Measurements from ENCODE around the gene ZNF559.
"Not testable (repeated sequence)": the region's sequence is repeated elsewhere in the genome, so short reads cannot be mapped to it uniquely, and the experiment has no call there.

Gene ZNF559

DNA sequence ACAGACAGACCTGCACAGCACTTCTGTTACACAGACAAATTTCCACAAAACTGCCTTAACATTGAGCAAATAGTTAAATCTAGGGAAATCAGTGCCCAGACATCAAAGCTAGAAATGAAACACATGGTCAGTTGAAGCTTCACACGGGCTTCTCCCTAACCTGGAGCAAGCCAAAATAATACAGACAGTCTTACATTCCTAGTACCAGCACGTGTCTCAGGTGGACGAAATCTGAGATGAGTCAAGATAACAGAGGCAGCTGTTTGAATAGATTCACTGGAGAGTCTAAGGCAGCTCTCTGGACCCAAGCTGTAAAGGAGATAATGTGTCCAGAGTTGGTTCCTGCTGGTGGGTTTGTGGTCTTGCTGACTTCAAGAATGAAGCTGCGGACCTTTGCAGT, 10.2 kb upstream of the ZNF559 start:
- peaks cover 4% of the 10 kb centered on the region for H3K4me1 ChIP-seq
- H4K20me1 ChIP-seq, result no peaks in the 10 kb centered on the region
- H3K36me3 ChIP-seq, result no peaks in the 10 kb centered on the region
- no peak for TF ChIP-seq Cebpa-rat (IDR thresholded peaks at IDR 0.05)
- no peak overlapping the region for H3K4me3 ChIP-seq
- H3K4me2 ChIP-seq, result no peak overlapping the region
- no peak overlapping the region for H3K27ac ChIP-seq
- H3K9ac ChIP-seq, result no peak overlapping the region
- peaks cover 23% of the 10 kb centered on the region for H3K9me3 ChIP-seq
- H3K27me3 ChIP-seq, result no peaks in the 10 kb centered on the region

DNA sequence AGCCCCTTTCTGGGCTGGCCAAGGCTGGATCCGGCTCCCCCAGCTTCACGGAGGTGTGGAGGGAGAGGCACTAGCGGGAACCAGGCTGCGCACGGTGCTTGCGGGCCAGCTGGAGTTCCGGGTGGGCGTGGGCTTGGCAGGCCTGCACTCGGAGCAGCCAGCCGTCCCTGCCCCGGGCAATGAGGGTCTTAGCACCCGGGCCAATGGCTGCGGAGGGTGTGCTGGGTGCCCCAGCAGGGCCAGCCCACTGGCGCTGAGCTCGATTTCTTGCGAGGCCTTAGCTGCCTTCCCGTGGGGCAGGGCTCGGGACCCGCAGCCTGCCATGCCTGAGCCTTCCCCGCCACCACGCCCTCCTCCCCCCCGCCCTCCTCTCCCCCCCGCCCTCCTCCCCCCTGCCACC, 2.6 kb upstream of the ZNF559 start:
- H3K4me1 ChIP-seq, result peaks cover 15% of the 10 kb centered on the region
- no peak overlapping the region for H3K4me2 ChIP-seq
- no peak overlapping the region for H3K4me3 ChIP-seq
- no peak overlapping the region for H3K9ac ChIP-seq
- H3K27me3 ChIP-seq, result no peaks in the 10 kb centered on the region
- TF ChIP-seq Cebpa-rat (IDR thresholded peaks at IDR 0.05), result no peak
- H3K9me3 ChIP-seq, result peaks cover 38% of the 10 kb centered on the region
- peaks cover 12% of the 10 kb centered on the region for H3K36me3 ChIP-seq
- H3K27ac ChIP-seq, result no peak overlapping the region
- H4K20me1 ChIP-seq, result no peaks in the 10 kb centered on the region

GRCh38 chr19:9321756-9322155, 2.2 kb upstream of the ZNF559 start:
- not testable (repeated sequence) for H3K4me3 ChIP-seq, H3K9ac ChIP-seq, H3K27ac ChIP-seq, H4K20me1 ChIP-seq, H3K4me2 ChIP-seq, H3K27me3 ChIP-seq
- Histone ChIP-seq H3K36me3 (peaks cover 14% of the 10 kb centered on the region), H3K4me1 (peaks cover 15% of the 10 kb centered on the region), H3K9me3 (peaks cover 38% of the 10 kb centered on the region)

GRCh38 chr19:9322201-9322600, 1.8 kb upstream of the ZNF559 start:
- not testable (repeated sequence) for H3K27ac ChIP-seq, H3K4me3 ChIP-seq, H4K20me1 ChIP-seq, H3K9ac ChIP-seq, H3K4me2 ChIP-seq, H3K27me3 ChIP-seq
- Histone ChIP-seq H3K4me1 (peaks cover 15% of the 10 kb centered on the region), H3K9me3 (peaks cover 40% of the 10 kb centered on the region), H3K36me3 (peaks cover 18% of the 10 kb centered on the region)

- Histone ChIP-seq H3K27ac (peak overlapping the region; percentile 84), H3K27me3 (no peaks in the 10 kb centered on the region), H3K4me3 (peak overlapping the region; percentile 81), H3K9ac (peak overlapping the region; percentile 85), H3K4me2 (peak overlapping the region; percentile 71), H4K20me1 (no peaks in the 10 kb centered on the region), H3K4me1 (peaks cover 15% of the 10 kb centered on the region), H3K36me3 (peaks cover 31% of the 10 kb centered on the region), H3K9me3 (peaks cover 53% of the 10 kb centered on the region)
- TF ChIP-seq Cebpa-rat (IDR thresholded peaks at IDR 0.05), result no peak
These were observed 441 bp upstream of the ZNF559 start for GRCh38 chr19:9323557-9323918.

GRCh38 chr19:9324584-9324962, 594 bp downstream of the ZNF559 start:
- no peak for TF ChIP-seq Cebpa-rat (IDR thresholded peaks at IDR 0.05)
- Histone ChIP-seq H3K4me1 (peaks cover 15% of the 10 kb centered on the region), H3K9ac (peak overlapping the region; percentile 85), H3K36me3 (peaks cover 40% of the 10 kb centered on the region), H3K27me3 (no peaks in the 10 kb centered on the region), H3K4me2 (peak overlapping the region; percentile 86), H3K9me3 (peaks cover 64% of the 10 kb centered on the region), H4K20me1 (no peaks in the 10 kb centered on the region), H3K4me3 (peak overlapping the region; percentile 81), H3K27ac (peak overlapping the region; percentile 84)

DNA sequence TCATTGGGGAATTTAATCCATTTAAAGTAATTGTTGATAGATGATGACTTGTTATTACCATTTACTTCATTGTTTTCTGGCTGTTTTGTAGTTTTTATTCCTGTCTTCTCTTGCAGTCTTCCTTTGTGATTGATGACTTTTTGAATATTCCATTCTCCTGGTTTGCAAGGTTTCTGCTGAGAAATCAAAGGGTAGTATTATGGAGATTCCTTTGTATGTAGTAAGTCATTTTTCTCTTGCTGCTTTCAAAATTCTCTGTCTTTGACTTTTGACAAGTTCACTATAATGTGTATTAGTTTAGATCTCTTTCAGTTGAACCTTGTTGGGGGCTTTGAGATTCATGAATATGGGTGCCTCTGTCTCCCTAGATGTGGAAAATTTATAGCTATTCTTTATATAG, 6.0 kb downstream of the ZNF559 start:
- Histone ChIP-seq H3K4me3 (peak overlapping the region; percentile 38; the same call in 1 of the 2 replicates), H3K4me2 (no peak overlapping the region), H3K27ac (no peak overlapping the region), H3K27me3 (no peaks in the 10 kb centered on the region), H4K20me1 (no peaks in the 10 kb centered on the region), H3K9me3 (peaks cover 100% of the 10 kb centered on the region), H3K36me3 (peaks cover 94% of the 10 kb centered on the region), H3K9ac (no peak overlapping the region), H3K4me1 (peaks cover 4% of the 10 kb centered on the region)
- no peak for TF ChIP-seq Cebpa-rat (IDR thresholded peaks at IDR 0.05)

GRCh38 chr19:9342610-9343304, 18.8 kb downstream of the ZNF559 start:
- H3K27me3 ChIP-seq, result no peaks in the 10 kb centered on the region
- peaks cover 93% of the 10 kb centered on the region for H3K36me3 ChIP-seq
- no peak overlapping the region for H3K9ac ChIP-seq
- peak overlapping the region; percentile 35 for H3K4me3 ChIP-seq
- TF ChIP-seq Cebpa-rat (IDR thresholded peaks at IDR 0.05), result no peak
- no peaks in the 10 kb centered on the region for H3K4me1 ChIP-seq
- H4K20me1 ChIP-seq, result no peaks in the 10 kb centered on the region
- no peak overlapping the region for H3K4me2 ChIP-seq
- H3K9me3 ChIP-seq, result peaks cover 98% of the 10 kb centered on the region
- H3K27ac ChIP-seq, result no peak overlapping the region

- Histone ChIP-seq H3K4me1 (no peaks in the 10 kb centered on the region), H3K27me3 (no peaks in the 10 kb centered on the region), H3K9ac (no peak overlapping the region), H3K4me3 (no peak overlapping the region; the same call in 1 of the 2 replicates), H4K20me1 (no peaks in the 10 kb centered on the region), H3K4me2 (no peak overlapping the region), H3K9me3 (peaks cover 98% of the 10 kb centered on the region), H3K27ac (no peak overlapping the region), H3K36me3 (peaks cover 88% of the 10 kb centered on the region)
- TF ChIP-seq Cebpa-rat (IDR thresholded peaks at IDR 0.05), result no peak
These were observed 21.0 kb downstream of the ZNF559 start for GRCh38 chr19:9345005-9345404.

DNA sequence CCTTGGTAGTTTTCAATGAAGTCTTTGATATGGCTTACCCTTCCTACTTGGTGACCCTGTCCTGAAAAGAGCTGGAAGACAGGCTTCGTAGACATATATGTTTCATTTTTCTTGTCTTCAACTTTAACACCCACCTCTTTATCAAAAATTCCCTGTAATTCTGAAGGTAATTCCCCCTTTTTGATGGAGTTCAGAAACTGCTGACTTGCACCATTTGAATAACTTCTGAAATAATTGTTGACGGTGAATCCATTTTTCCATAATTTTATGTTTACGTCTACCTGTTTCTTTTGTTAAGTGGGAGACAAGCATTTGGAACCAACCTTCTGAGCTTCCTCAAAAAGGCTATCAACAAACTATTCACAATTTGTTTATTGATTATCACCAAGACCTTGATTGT, 24.3 kb downstream of the ZNF559 start:
- Histone ChIP-seq H3K27me3 (no peaks in the 10 kb centered on the region), H3K9ac (no peak overlapping the region), H3K4me1 (no peaks in the 10 kb centered on the region), H3K9me3 (peaks cover 98% of the 10 kb centered on the region), H3K27ac (no peak overlapping the region), H3K36me3 (peaks cover 86% of the 10 kb centered on the region), H3K4me2 (no peak overlapping the region), H4K20me1 (no peaks in the 10 kb centered on the region), H3K4me3 (no peak overlapping the region)
- no peak for TF ChIP-seq Cebpa-rat (IDR thresholded peaks at IDR 0.05)

DNA sequence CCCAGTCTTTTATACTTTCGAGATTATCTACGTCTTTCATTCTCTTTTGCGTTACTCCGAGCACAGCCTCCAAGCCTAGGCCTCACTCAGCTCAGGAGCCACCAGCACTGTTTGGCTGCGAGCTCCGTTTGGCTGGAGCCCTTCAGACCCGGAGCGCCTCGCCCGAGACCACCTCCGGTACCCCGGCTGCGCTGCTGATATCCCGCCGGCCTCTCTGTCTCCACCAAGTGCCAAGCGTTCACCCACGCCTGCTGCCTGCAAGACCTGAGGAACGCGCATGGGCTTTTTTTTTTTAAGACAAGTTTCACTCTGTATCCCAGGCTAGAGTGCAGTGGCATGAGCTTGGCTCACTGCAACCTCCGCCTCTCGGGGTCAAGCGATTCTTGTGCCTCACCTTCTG, 24.7 kb downstream of the ZNF559 start:
- Histone ChIP-seq H3K36me3 (peaks cover 86% of the 10 kb centered on the region), H3K4me2 (no peak overlapping the region), H4K20me1 (no peaks in the 10 kb centered on the region), H3K4me3 (no peak overlapping the region), H3K27me3 (no peaks in the 10 kb centered on the region), H3K27ac (no peak overlapping the region), H3K4me1 (no peaks in the 10 kb centered on the region), H3K9me3 (peaks cover 98% of the 10 kb centered on the region), H3K9ac (no peak overlapping the region)
- TF ChIP-seq Cebpa-rat (IDR thresholded peaks at IDR 0.05), result no peak
